GM23248 (cell line): ENCODE results near the gene TRIM25.

Experiments used
- EZH2 ChIP-seq: fragments of 200-600 bp; sonication (generic); IDR thresholded peaks from 2 replicates; pipeline ENCODE4 v1.6.1; 2018; ENCODE audit warnings: antibody characterized with exemption, mild to moderate bottlenecking; ENCODE audit not compliant: insufficient read depth, poor library complexity, severe bottlenecking
- EZH2phosphoT487 ChIP-seq: fragments of 200-600 bp; sonication (generic); IDR thresholded peaks from 2 replicates; pipeline ENCODE4 v1.6.1; 2018; ENCODE audit warnings: antibody characterized with exemption, moderate library complexity, mild to moderate bottlenecking, low read depth; ENCODE audit not compliant: insufficient read depth

GRCh38 chr17:56913000-56913311, 893 bp downstream of the TRIM25 start:
- no peak for TF ChIP-seq EZH2phosphoT487
- no peak for TF ChIP-seq EZH2
